Measurements from ENCODE around the gene CEP152. TPM values are rescaled to one million over a fixed set of nuclear protein-coding genes. Genes with fewer than 3 reads are reported as not detected.

The CEP152 gene
- total and polyA plus RNA-seq, 2 donors from 2014 or later = 1.4 to 4.5 TPM

- TF ChIP-seq CTCF (IDR thresholded peaks at IDR 0.05; ENCODE audit: borderline replicate concordance, extremely low read depth, insufficient read depth) = no peak
- Histone ChIP-seq H3K9me3 (ENCODE audit: control insufficient read depth in 2 of 3, insufficient read depth in 1 of 3, low read length in 3 of 3) (peaks cover 0 to 3% (median 0%) of the 10 kb centered on the region in 3 donors), H3K27me3 (ENCODE audit: control insufficient read depth, insufficient read depth, low read length) (no peaks in the 10 kb centered on the region), H3K4me3 (ENCODE audit: low read length in 3 of 3) (no peak overlapping the region), H3K27ac (ENCODE audit: low read depth in 2 of 2, low read length in 2 of 2) (no peak overlapping the region), H3K36me3 (ENCODE audit: control insufficient read depth in 2 of 3, insufficient read depth in 3 of 3, low read length in 3 of 3) (no peaks in the 10 kb centered on the region), H3K9ac (ENCODE audit: low read length in 3 of 3) (no peak overlapping the region), H3K4me1 (ENCODE audit: control insufficient read depth in 2 of 3, insufficient read depth in 2 of 3, low read depth in 1 of 3, low read length in 3 of 3) (no peaks in the 10 kb centered on the region)
- DNase-seq (no peak), FAIRE-seq (no peak)
- intact Hi-C loops (cut with DNase I) = no loop called here
These were observed 89.6 kb downstream of the CEP152 start for GRCh38 chr15:48721061-48721810.

DNA sequence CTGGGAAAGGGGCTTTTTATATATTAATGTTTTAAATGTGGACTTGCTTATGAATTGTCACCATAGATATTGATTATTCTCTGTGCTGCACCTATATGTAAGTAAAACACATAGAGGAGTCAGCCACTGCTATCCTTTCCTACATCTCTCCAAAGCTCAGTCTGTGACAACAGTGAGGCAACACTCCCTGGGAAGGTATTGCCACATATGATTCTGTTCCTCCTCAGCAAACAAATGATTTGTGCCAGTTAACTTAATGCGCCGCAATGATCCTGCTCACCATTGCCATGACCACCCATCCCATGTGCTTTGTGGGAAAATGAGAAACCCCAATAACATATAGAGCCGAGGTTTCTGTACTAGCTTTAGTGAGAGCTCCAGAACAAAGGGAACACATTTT lies 90.2 kb downstream of the CEP152 start:
- no peak overlapping the region for H3K27ac ChIP-seq (ENCODE audit: low read depth in 2 of 2, low read length in 2 of 2)
- H3K36me3 ChIP-seq (ENCODE audit: control insufficient read depth in 2 of 3, insufficient read depth in 3 of 3, low read length in 3 of 3) = no peaks in the 10 kb centered on the region
- intact Hi-C loops (cut with DNase I) = no loop called here
- H3K4me3 ChIP-seq (ENCODE audit: low read length in 3 of 3) = no peak overlapping the region
- FAIRE-seq (no peak), DNase-seq (no peak)
- no peak overlapping the region for H3K9ac ChIP-seq (ENCODE audit: low read length in 3 of 3)
- no peaks in the 10 kb centered on the region for H3K4me1 ChIP-seq (ENCODE audit: control insufficient read depth in 2 of 3, insufficient read depth in 2 of 3, low read depth in 1 of 3, low read length in 3 of 3)
- no peaks in the 10 kb centered on the region for H3K27me3 ChIP-seq (ENCODE audit: control insufficient read depth, insufficient read depth, low read length)
- H3K9me3 ChIP-seq (ENCODE audit: control insufficient read depth in 2 of 3, insufficient read depth in 1 of 3, low read length in 3 of 3) = peaks cover 0 to 8% (median 0%) of the 10 kb centered on the region in 3 donors
- TF ChIP-seq CTCF (IDR thresholded peaks at IDR 0.05; ENCODE audit: borderline replicate concordance, extremely low read depth, insufficient read depth) = no peak

DNA sequence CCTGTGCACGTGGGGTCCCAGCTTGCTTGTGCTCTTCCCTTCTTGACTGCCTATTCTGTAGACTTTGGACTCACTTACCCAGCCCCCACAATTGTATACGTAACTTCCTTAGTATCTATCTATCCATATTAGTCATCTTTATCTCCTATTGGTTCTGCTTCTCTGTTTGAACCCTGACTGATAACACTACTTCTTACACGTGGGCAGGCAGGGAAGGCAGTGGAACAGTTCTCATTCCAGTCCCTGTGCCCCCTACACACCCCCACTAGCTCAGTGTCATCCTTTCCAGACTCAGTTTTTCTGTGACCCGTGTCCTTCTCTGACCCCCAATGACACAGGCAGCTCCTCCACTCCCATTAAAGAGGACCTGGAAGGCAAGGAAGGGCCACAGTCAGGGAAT lies 91.2 kb downstream of the CEP152 start:
- H3K27me3 ChIP-seq (ENCODE audit: control insufficient read depth, insufficient read depth, low read length) = no peaks in the 10 kb centered on the region
- FAIRE-seq = no peak
- no peaks in the 10 kb centered on the region for H3K4me1 ChIP-seq (ENCODE audit: control insufficient read depth in 2 of 3, insufficient read depth in 2 of 3, low read depth in 1 of 3, low read length in 3 of 3)

More for the DNA sequence above, 91.2 kb downstream of the CEP152 start:
- intact Hi-C loops (cut with DNase I) = no loop called here
- no peak for TF ChIP-seq CTCF (IDR thresholded peaks at IDR 0.05; ENCODE audit: borderline replicate concordance, extremely low read depth, insufficient read depth)
- Histone ChIP-seq H3K9me3 (ENCODE audit: control insufficient read depth in 2 of 3, insufficient read depth in 1 of 3, low read length in 3 of 3) (peaks cover 0 to 8% (median 0%) of the 10 kb centered on the region in 3 donors), H3K27ac (ENCODE audit: low read depth in 2 of 2, low read length in 2 of 2) (no peak overlapping the region), H3K4me3 (ENCODE audit: low read length in 3 of 3) (no peak overlapping the region), H3K36me3 (ENCODE audit: control insufficient read depth in 2 of 3, insufficient read depth in 3 of 3, low read length in 3 of 3) (no peaks in the 10 kb centered on the region), H3K9ac (ENCODE audit: low read length in 3 of 3) (no peak overlapping the region)
- no peak for DNase-seq

All from kidney (tissue), 14 donors.